B cell (primary cell): ENCODE data around the gene IL22RA1. TPM values are rescaled to one million over a fixed set of nuclear protein-coding genes. Genes with fewer than 3 reads are reported as not detected.

Experiments
- ATAC-seq: fragments of 200-7000 bp; cut with Tn5 transposase; one replicate; pipeline ENCODE4 v1.10.0; 2021; ENCODE audit warnings: low read depth, mild to moderate bottlenecking, moderate number of reproducible peaks, moderate library complexity
- CTCF ChIA-PET: fragments of 350-600 bp; sonication (Branson Sonifier 250); formaldehyde crosslinking; loops from one replicate; lab custom pipeline; 2021; ENCODE audit warnings: antibody characterized with exemption, inconsistent platforms; lab: Charles Lee
- POLR2A ChIA-PET: fragments of 350-600 bp; sonication (Branson Sonifier 250); formaldehyde crosslinking; loops from one replicate; lab custom pipeline; 2021; ENCODE audit warnings: antibody characterized with exemption; lab: Charles Lee
- DNase-seq: peaks from one replicate; pipeline ENCODE4 v3.0.0; 2013
- H2AFZ ChIP-seq: 2 replicates; pipeline ENCODE4 v1.6.1; 2012; ENCODE audit warnings: mild to moderate bottlenecking, low read depth, low read length; ENCODE audit not compliant: insufficient read depth, poor library complexity, severe bottlenecking
- H3K27ac ChIP-seq, 2 donors: 1 replicate in 1 of 2; 2 replicates in 1 of 2; pipeline ENCODE4 v1.5.1; 2012 to 2013; ENCODE audit warnings: low read length in 2 of 2, mild to moderate bottlenecking in 2 of 2, moderate library complexity in 1 of 2
- H3K27me3 ChIP-seq, 4 experiments: fragments of 200-600 bp in 1 of 4; sonication (generic) in 1 of 4; replicated peaks in 1 of 4; 1 replicate in 2 of 4; 2 replicates in 2 of 4; pipeline versions ENCODE4 v1.6.1 to v1.7.0; 2013 to 2016; ENCODE audit warnings: low read length in 3 of 4, mild to moderate bottlenecking in 2 of 4, mixed read lengths in 1 of 4, moderate library complexity in 1 of 4; ENCODE audit not compliant: insufficient read depth in 4 of 4, control insufficient read depth in 3 of 4; ENCODE audit errors: control extremely low read depth in 1 of 4
- H3K36me3 ChIP-seq, 2 experiments: replicated peaks in 1 of 2; 1 replicate in 1 of 2; 2 replicates in 1 of 2; pipeline versions ENCODE4 v1.6.1 to v1.7.1; 2013; ENCODE audit warnings: low read length in 1 of 2; ENCODE audit not compliant: insufficient read depth in 2 of 2, control insufficient read depth in 1 of 2; ENCODE audit errors: control extremely low read depth in 1 of 2, extremely low read depth in 1 of 2
- H3K4me1 ChIP-seq, 2 donors: fragments of 200-600 bp in 1 of 2; sonication (generic) in 1 of 2; 1 replicate in 1 of 2; 2 replicates in 1 of 2; pipeline versions ENCODE4 v1.5.1 to v1.6.1; 2013 to 2017; ENCODE audit warnings: low read length in 2 of 2; ENCODE audit not compliant: control insufficient read depth in 2 of 2, insufficient read depth in 2 of 2
- H3K4me2 ChIP-seq: replicated peaks from 2 replicates; pipeline ENCODE3; 2012; ENCODE audit warnings: mild to moderate bottlenecking, low read depth, low read length; ENCODE audit not compliant: poor library complexity, severe bottlenecking
- H3K4me3 ChIP-seq, 5 experiments: fragments of 200-600 bp in 1 of 5; sonication (generic) in 1 of 5; 1 replicate in 3 of 5; 2 replicates in 2 of 5; pipeline versions ENCODE4 v1.5.1 to v1.7.0; 2011 to 2016; ENCODE audit warnings: low read length in 4 of 5, mild to moderate bottlenecking in 4 of 5, low read depth in 2 of 5, control low read depth in 1 of 5, moderate library complexity in 1 of 5; ENCODE audit not compliant: insufficient read depth in 1 of 5; ENCODE audit errors: control extremely low read depth in 1 of 5, extremely low read depth in 1 of 5
- H3K79me2 ChIP-seq: fragments of 200-600 bp; sonication (generic); one replicate; pipeline ENCODE4 v1.6.0; 2016; ENCODE audit warnings: low read length; ENCODE audit not compliant: control insufficient read depth, insufficient read depth
- H3K9ac ChIP-seq: fragments of 200-600 bp; sonication (generic); 2 replicates; pipeline ENCODE4 v1.6.1; 2017; ENCODE audit warnings: mild to moderate bottlenecking, low read length, moderate library complexity
- H3K9me3 ChIP-seq, 3 donors: one replicate each; pipeline versions ENCODE4 v1.6.1 to v1.7.1; 2013; ENCODE audit warnings: low read length in 2 of 3; ENCODE audit not compliant: control insufficient read depth in 2 of 3, insufficient read depth in 1 of 3; ENCODE audit errors: control extremely low read depth in 1 of 3
- H4K20me1 ChIP-seq: 2 replicates; pipeline ENCODE4 v1.6.0; 2012; ENCODE audit warnings: mild to moderate bottlenecking, low read length; ENCODE audit not compliant: insufficient read depth, control insufficient read depth, poor library complexity, severe bottlenecking
- H3K27ac Mint-ChIP-seq: one replicate; pipeline ENCODE4 v1.8.0; 2021; ENCODE audit warnings: mixed read lengths
- H3K27me3 Mint-ChIP-seq: one replicate; pipeline ENCODE4 v1.8.0; 2021; ENCODE audit warnings: mixed read lengths
- H3K4me1 Mint-ChIP-seq: one replicate; pipeline ENCODE4 v1.8.0; 2021; ENCODE audit warnings: mixed read lengths
- H3K4me3 Mint-ChIP-seq: one replicate; pipeline ENCODE4 v1.8.0; 2021; ENCODE audit warnings: mixed read lengths
- H3K9me3 Mint-ChIP-seq: one replicate; pipeline ENCODE4 v1.8.0; 2022; ENCODE audit warnings: mixed read lengths; ENCODE audit not compliant: insufficient read depth
- CTCF ChIP-seq: fragments of 200-600 bp; IDR thresholded peaks from one replicate; pipeline ENCODE4 v1.8.0; 2022; ENCODE audit warnings: antibody characterized with exemption, mild to moderate bottlenecking
- EZH2 ChIP-seq: IDR thresholded peaks from 2 replicates; pipeline ENCODE4 v1.6.1; 2012; ENCODE audit warnings: borderline replicate concordance, low read depth, mild to moderate bottlenecking, moderate library complexity, low read length; ENCODE audit not compliant: insufficient read depth, poor library complexity, severe bottlenecking
- WGBS: methylation state at CpG from one replicate; pipeline ENCODE4 v1.1.5; 2013; ENCODE audit warnings: missing lambda C conversion rate; ENCODE audit not compliant: insufficient coverage; 5-methylcytosine and 5-hydroxymethylcytosine counted together
- intact Hi-C: fragments of 100-400 bp; cut with micrococcal nuclease; formaldehyde crosslinking; loops from one replicate; pipeline ENCODE4 v1.10.0; 2022
- polyA plus RNA-seq: library from polyadenylated mRNA; depleted of rRNA; stranded (reverse); fragments of >200 nt; gene quantifications from 2 replicates; pipeline ENCODE4 v1.2.3, GENCODE V29; 2012
- total RNA-seq, 2 donors: library from RNA; stranded (reverse); fragments of 120-200 nt in 1 of 2; gene quantifications; 1 replicate in 1 of 2; 2 replicates in 1 of 2; pipeline versions ENCODE4 v1.2.3 to v1.2.4, GENCODE V29; 2013 to 2022

Gene IL22RA1
- total and polyA plus RNA-seq, 2 donors (not counting 1 experiment from before 2014, with no cell fraction given) = 0.10 TPM

- H3K4me1 Mint-ChIP-seq = peaks cover 26% of the 10 kb centered on the region
- Histone ChIP-seq H3K4me3 (no peak overlapping the region), H3K9me3 (no peaks in the 10 kb centered on the region), H3K27me3 (peaks cover 0 to 3% (median 1%) of the 10 kb centered on the region in 4 experiments), H4K20me1 (no peaks in the 10 kb centered on the region), H3K27ac (no peak overlapping the region), H3K9ac (no peak overlapping the region), H3K79me2 (no peaks in the 10 kb centered on the region), H3K36me3 (peaks cover 0 to 42% of the 10 kb centered on the region in 2 experiments), H3K4me2 (no peak overlapping the region), H3K4me1 (peaks cover 12 to 17% of the 10 kb centered on the region in 2 donors), H2AFZ (no peak overlapping the region)
- CTCF ChIA-PET = interaction anchor here (0.7 to 10.5 kb wide), 7 partner anchors 12 to 432 kb away, joined by 3 to 387 read pairs (median 5); no protein-coding TSS in a partner anchor
- H3K9me3 Mint-ChIP-seq = no peaks in the 10 kb centered on the region
- no peak overlapping the region for H3K27ac Mint-ChIP-seq
- intact Hi-C loops = no loop called here
- TF ChIP-seq CTCF (no peak), EZH2 (no peak)
- ATAC-seq = no peak
- peak; percentile 40 for DNase-seq
- 52% methylated on average over 10 of the region's 11 CpGs for WGBS
- no peaks in the 10 kb centered on the region for H3K27me3 Mint-ChIP-seq
- H3K4me3 Mint-ChIP-seq = no peak overlapping the region
- POLR2A ChIA-PET = interaction anchor here (0.6 to 1.4 kb wide), 2 partner anchors 36 to 240 kb away, joined by 5 to 6 read pairs; no protein-coding TSS in a partner anchor
Observed at GRCh38 chr1:24155011-24155782, 12.3 kb upstream of the IL22RA1 start.

GRCh38 chr1:24154215-24154614 is 11.3 kb upstream of the IL22RA1 start:
- Mint-ChIP-seq H3K9me3 (no peaks in the 10 kb centered on the region), H3K4me3 (no peak overlapping the region), H3K4me1 (peaks cover 29% of the 10 kb centered on the region), H3K27ac (no peak overlapping the region), H3K27me3 (no peaks in the 10 kb centered on the region)
- Histone ChIP-seq H3K4me3 (no peak overlapping the region), H3K9ac (no peak overlapping the region), H3K79me2 (no peaks in the 10 kb centered on the region), H2AFZ (no peak overlapping the region), H3K27ac (no peak overlapping the region), H4K20me1 (no peaks in the 10 kb centered on the region), H3K9me3 (no peaks in the 10 kb centered on the region), H3K36me3 (peaks cover 0 to 33% of the 10 kb centered on the region in 2 experiments), H3K4me2 (no peak overlapping the region), H3K4me1 (peaks cover 13 to 19% of the 10 kb centered on the region in 2 donors), H3K27me3 (peaks cover 0 to 7% (median 1%) of the 10 kb centered on the region in 4 experiments)
- WGBS = no CpG with 5 or more reads among the region's 8 CpGs
- ATAC-seq = no peak
- intact Hi-C loops = no loop called here
- CTCF ChIA-PET = interaction anchor here (1.0 to 10.5 kb wide), 6 partner anchors 36 to 433 kb away, joined by 4 to 387 read pairs (median 6); no protein-coding TSS in a partner anchor
- TF ChIP-seq CTCF (no peak), EZH2 (no peak)
- POLR2A ChIA-PET = no interaction called here
- DNase-seq = no peak
